ENCODE measurements around the gene ATP7A.

Gene ATP7A

GRCh38 chrX:77977518-77977917 is 67.0 kb downstream of the ATP7A start:
- no peak for TF ChIP-seq CTCF (IDR thresholded peaks at IDR 0.05; ENCODE audit: borderline replicate concordance, insufficient read depth, low read depth, low read length)
- H3K4me3 ChIP-seq (ENCODE audit: low read depth, low read length): no peak overlapping the region

- TF ChIP-seq CTCF (IDR thresholded peaks at IDR 0.05; ENCODE audit: borderline replicate concordance, insufficient read depth, low read depth, low read length): no peak
- H3K4me3 ChIP-seq (ENCODE audit: low read depth, low read length): no peak overlapping the region
These were observed 69.4 kb downstream of the ATP7A start for GRCh38 chrX:77979870-77980269.

GRCh38 chrX:78011846-78012245 is 101.4 kb downstream of the ATP7A start:
- TF ChIP-seq CTCF (IDR thresholded peaks at IDR 0.05; ENCODE audit: borderline replicate concordance, insufficient read depth, low read depth, low read length): no peak
- H3K4me3 ChIP-seq (ENCODE audit: low read depth, low read length): no peak overlapping the region

GRCh38 chrX:78019586-78020483 is 109.3 kb downstream of the ATP7A start:
- TF ChIP-seq CTCF (IDR thresholded peaks at IDR 0.05; ENCODE audit: borderline replicate concordance, insufficient read depth, low read depth, low read length): no peak
- H3K4me3 ChIP-seq (ENCODE audit: low read depth, low read length): no peak overlapping the region

GRCh38 chrX:78024349-78025059 is 114.0 kb downstream of the ATP7A start:
- H3K4me3 ChIP-seq (ENCODE audit: low read depth, low read length): no peak overlapping the region
- TF ChIP-seq CTCF (IDR thresholded peaks at IDR 0.05; ENCODE audit: borderline replicate concordance, insufficient read depth, low read depth, low read length): peak; percentile 69

GRCh38 chrX:78027798-78028197 is 117.3 kb downstream of the ATP7A start:
- no peak overlapping the region for H3K4me3 ChIP-seq (ENCODE audit: low read depth, low read length)
- TF ChIP-seq CTCF (IDR thresholded peaks at IDR 0.05; ENCODE audit: borderline replicate concordance, insufficient read depth, low read depth, low read length): no peak

All from GM12875 (cell line).